ENCODE data around the gene F11R. TPM values are rescaled to one million over a fixed set of nuclear protein-coding genes. Genes with fewer than 3 reads are reported as not detected.
A peak's percentile ranks its signal among the peaks of the same experiment; 100 is the strongest.

F11R gene
- total RNA-seq, 1 donor from 2014 or later, result 8.3 TPM

DNA sequence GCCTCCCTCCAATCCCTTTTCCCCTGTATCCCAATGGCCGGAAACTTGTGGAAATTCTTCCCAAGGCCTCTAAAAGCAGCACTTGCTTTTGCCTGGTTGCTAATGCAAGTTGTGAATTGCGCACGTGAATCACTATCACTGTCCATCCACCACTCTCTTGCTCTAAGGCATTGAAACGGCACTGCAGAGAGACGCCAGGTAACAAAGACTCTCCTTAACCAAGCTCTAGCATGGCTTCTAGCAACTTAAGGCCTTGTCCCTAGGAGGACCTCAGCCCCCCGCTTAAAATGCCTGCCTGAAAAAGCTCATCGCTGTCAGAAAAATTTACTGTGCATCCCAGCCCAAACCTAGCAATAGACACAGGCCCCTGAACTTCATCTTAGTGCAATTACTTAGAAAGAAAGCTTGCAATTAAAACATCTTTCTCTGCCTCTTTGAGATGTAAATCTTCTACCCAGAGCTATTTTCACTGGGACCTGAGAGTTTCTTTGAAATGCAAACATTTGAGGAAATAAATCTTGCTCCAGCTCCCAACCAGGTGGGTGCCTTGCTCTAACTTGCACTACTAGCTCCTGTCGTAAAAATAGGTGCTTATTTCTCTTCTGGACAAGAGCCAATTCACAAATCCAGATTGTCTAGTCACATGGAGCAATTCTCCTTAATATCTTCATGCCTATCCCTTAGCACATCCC lies 33.4 kb downstream of the F11R start:
- no peak for ATAC-seq
- intact Hi-C loops (cut with micrococcal nuclease), result no loop called here

DNA sequence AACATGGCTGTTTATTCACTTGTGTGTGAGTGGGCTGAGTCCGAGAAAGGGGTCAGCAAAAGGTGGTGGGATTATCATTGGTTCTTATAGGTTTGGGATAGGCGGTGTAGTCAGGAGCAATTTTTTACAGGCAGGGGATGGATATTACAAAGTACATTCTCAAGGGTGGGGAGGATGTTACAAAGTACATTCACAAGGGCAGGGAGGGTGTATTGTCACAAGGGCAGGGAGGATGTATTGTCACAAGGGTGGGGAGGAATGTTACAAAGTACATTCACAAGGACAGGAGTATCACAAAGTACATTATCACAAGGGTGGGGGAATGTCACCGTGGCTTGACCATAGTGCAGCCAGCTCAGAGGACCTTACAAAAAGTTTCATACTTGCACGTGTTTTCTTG lies 35.2 kb downstream of the F11R start:
- intact Hi-C loops (cut with micrococcal nuclease), result no loop called here
- ATAC-seq (no peak), DNase-seq (no peak)

More for the DNA sequence above, 33.4 kb downstream of the F11R start:
- no peak for DNase-seq

DNA sequence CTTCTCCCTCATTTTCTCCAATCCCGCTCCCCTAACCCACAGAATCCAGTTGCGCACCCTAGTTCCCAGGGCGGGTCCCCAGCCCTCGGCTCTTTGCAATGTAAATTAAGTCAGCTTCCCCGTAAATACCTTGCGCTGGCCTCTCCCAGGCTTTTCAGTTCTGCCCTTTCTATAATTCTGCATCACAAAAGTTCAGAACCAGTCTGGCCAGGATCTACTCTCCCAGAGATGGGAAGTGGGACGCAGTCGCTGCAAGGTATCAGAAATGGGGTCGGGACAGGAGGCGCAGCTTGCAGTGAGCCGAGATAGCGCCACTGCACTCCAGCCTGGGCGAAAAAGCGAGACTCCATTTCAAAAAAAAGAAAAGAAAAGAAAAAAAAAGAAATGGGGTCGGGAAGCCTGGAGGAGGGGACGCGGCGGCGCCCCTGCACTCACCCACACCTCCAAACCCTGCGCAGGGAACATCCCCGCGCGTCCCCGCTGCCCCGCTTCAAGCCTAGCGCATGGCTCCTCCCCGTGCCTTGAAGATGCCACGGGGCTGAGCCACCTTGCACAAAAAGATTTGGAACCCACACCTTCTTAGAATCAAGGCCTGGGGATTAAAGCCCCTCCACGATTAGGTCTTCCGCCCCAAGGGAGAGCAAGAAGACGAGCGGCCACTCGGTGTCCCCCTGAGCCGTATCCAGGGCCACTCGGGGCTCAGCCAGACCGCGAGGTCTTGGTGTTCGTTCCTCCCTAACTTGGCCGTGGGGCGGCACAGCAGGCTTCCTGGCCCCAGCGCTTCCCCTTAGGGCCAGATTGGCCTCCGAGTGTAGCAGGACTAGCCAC lies 39.2 kb downstream of the F11R start:
- ATAC-seq, result peak; percentile 22
- intact Hi-C loops (cut with micrococcal nuclease), result no loop called here
- no peak for DNase-seq

DNA sequence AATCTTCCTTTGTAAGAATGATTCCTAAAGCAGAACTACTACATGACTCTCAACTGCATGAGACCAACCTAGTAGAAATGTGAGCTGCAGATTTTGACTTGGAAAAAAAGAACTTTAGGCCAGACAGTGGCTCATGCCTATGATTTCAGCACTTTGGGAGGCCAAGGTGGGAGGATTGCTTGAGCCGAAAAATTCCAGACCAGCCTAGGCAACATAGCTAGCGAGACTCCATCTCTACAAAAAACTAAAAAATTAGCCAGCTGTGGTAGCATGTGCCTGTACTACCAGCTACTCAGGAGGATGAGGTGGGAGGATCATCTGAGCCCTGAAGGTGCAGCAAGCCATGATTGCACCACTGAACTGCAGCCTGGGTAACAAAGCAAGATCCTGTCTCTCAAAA lies 41.7 kb downstream of the F11R start:
- DNase-seq (no peak), ATAC-seq (no peak)
- intact Hi-C loops (cut with micrococcal nuclease), result no loop called here

DNA sequence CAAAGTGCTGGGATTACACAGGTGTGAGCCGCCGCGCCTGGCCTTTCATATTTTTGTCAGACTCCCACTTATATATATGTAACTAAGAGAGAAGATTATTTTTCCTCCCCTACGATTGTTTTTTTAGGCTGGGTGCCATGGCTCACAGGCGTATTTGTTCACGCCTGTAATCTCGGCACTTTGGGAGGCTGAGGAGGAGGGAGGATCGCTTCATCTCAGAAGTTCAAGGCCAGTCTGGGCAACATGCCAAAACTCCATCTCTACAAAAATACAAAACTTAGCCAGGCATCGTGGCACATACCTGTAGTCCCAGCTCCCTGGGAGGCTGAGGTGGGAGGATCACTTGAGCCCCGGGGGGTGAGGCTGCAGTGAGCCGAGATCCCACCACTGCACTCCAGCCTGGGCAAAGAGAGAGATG lies 42.4 kb downstream of the F11R start:
- intact Hi-C loops (cut with micrococcal nuclease), result no loop called here
- DNase-seq (no peak), ATAC-seq (no peak)

DNA sequence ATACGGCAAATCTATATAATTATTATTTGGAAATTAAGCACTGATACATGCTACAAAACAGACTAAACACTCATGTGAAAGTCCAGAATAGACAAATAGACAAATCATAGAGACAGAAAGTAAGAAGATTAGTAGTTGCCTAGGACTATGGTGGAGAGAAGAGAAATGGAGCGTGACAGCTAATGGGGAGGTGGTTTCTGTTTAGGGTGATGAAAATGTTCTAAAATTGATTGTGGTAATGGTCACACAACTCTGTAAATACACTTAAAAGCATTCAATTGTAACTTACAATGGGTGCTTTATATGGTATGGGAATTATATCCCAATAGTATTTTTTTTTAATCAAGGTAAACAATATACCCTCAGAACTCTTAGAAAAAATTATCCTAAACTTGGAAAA lies 45.9 kb downstream of the F11R start:
- intact Hi-C loops (cut with micrococcal nuclease), result no loop called here
- DNase-seq (no peak), ATAC-seq (no peak)

DNA sequence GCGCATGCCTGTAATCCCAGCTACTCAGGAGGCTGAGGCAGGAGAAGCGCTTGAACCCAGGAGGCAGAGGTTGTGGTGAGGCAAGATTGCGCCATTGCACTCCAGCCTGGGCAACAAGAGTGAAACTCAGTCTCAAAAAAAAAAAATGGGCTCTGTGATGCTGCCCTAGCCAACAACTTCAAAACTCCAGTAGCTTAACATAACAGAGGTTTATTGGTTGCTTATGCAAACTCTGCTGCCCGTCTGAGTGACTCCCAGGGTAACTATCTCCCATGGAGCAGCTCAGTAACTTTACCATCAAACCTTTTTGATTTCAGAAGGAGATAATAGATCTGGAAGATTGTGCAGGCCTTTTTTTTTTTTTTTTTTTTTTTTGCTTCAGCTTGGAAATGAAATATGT lies 47.5 kb downstream of the F11R start:
- DNase-seq, result no peak
- ATAC-seq, result no peak
- intact Hi-C loops (cut with micrococcal nuclease), result no loop called here

DNA sequence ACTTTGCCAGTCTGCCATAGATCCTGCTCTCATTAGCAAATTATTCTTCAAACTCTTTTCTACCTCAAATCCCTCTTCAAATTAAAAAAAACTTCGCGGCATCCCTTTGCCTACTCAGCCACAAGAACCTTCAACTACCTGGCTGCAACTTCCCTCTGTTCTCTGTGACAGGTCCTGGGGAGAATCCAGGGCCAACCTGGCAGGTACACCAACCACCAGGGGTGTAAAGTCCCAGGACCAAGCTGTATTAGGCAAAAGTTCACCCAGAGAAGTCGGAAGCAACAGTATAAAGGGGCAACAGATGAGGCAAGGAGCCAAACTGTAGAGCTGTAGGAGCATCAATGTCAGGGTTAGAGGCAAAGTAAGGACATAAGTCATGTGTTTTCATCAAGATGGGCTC lies 48.0 kb downstream of the F11R start:
- no peak for DNase-seq
- intact Hi-C loops (cut with micrococcal nuclease), result no loop called here
- no peak for ATAC-seq

DNA sequence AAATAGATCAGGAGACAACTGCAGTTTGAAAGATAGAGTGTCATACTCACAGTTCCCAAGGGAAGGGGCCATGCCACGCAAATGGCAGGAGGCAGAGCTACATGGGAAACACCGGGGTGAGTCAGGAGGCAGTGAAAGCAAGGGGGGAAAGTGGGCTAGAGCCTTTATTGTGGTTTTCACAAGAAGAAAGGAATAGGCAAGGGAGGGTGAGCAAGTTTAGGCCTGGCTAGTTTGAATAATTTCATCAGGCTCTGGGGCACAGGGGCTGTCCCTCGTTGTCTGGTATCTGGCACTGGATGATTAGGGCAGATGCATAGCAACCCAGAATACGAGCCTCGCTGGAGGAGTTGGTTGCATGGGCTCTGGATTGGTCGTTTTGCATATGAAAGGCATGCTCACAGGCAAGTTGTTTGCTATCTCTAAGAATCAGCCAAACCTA lies 49.3 kb downstream of the F11R start:
- ATAC-seq (no peak), DNase-seq (no peak)
- intact Hi-C loops (cut with micrococcal nuclease), result no loop called here

DNA sequence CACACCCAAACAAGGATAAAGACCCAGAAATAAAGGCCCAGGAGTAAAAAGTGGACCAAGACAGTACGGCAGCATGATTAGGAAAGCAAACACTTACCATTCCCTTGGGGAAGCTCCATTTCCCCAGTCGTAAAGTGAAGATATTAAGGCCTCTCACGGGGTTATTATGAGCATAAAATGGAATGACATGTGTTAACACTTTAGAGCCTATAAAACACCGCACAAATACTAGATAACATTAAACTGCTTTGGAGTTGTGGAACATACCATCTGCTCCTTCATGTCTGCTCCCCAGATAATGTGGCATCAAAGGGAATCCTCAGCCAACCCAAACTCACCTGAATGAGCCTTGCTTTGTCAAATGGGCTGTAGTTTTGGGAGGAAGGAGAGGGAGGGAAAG lies 57.4 kb downstream of the F11R start:
- DNase-seq (no peak), ATAC-seq (no peak)
- intact Hi-C loops (cut with micrococcal nuclease), result no loop called here

DNA sequence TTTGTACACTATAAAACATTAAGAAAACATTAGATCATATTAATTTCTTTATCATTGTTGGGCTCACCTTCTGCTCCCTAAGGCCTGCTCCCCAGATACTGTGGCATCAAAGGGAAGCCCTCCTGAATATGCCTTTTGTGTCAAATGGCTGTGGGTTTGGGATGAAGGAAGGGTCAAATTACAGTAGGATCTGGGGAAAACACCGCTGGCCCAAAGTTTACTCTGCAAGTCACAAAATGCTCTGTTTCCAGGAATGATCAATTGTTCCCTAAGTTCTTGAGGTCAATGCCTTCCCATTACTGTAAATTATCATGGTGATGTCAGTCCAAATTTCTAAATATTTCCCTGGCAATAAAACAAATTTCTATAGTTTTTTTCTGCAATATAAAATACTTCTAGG lies 59.5 kb downstream of the F11R start:
- intact Hi-C loops (cut with micrococcal nuclease), result no loop called here
- DNase-seq, result no peak
- ATAC-seq, result no peak

DNA sequence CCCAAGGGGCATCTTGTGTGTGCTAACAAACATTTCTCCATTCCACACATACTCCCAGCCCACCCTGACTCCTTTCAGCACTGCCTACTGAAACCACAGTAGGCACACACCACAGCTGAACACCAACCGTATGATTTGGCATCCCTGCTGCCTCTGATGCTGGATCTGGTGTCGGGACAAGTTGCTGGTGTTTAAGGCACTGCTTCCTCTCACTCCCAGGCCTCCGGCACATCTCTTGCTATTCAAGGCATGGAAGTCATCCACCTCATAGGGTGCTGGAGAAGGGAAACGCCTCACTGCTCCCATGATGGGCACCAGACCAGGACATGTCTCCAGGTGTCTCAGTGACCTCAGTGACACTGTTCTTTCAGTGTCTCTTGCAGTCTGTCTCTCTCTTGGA lies 64.0 kb downstream of the F11R start:
- intact Hi-C loops (cut with micrococcal nuclease), result loop anchor here (10.0 kb wide), 1 partner anchor 122 kb away; no protein-coding TSS in a partner anchor
- DNase-seq (no peak), ATAC-seq (no peak)

DNA sequence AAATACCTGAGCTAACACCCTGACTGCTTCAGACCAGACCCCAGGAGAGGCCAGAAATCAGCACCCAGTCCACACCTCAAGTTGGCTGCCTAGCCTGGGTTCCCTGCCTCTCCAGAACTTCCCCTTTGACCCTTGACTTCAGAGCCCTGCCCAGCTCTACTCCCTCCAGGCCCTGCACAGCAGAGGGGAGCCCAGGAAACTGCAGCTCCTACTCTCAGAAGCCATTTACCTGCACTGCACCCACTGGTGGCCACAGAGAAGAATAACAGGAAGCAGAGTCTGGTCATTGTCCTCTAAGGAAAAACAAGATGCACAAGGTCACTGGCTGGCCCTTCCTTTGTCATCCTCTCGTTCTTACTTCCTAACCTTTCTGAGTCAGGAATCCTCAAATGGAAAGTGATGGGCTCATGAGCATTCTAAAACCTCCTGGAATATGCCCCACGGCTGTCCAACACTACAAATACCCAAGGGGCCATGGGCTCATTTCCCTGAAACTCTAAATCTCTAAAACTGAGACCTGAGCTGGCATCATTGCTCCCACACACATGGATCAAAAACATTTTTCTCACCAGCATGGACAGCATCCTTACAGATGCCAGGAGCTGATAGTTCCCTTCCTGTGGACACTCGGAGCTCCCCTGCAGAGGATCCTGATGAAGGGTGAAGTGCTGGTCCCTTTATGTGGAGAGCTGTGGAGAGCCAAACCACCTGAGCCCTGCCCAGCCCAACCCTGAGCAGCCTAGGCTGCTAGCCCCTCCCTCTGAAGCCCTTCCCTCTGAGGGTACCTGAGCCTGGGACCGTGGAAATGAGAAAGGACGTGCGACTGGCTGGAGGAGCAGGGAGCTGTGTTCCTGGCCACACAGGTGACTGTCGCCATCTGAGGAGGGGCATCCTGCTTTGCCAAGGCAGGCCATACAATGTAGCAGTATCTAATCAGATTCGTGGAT lies 66.5 kb downstream of the F11R start, which contains the start of gene ITLN2:
TSS of gene ITLN2 (minus strand) at position 652 of the 947 bp plus-strand sequence. CDS start at position 584, 68 bp downstream.
- DNase-seq (no peak), ATAC-seq (peak; percentile 26)
- intact Hi-C loops (cut with micrococcal nuclease), result loop anchor here (10.0 kb wide), 1 partner anchor 120 kb away; no protein-coding TSS in a partner anchor

DNA sequence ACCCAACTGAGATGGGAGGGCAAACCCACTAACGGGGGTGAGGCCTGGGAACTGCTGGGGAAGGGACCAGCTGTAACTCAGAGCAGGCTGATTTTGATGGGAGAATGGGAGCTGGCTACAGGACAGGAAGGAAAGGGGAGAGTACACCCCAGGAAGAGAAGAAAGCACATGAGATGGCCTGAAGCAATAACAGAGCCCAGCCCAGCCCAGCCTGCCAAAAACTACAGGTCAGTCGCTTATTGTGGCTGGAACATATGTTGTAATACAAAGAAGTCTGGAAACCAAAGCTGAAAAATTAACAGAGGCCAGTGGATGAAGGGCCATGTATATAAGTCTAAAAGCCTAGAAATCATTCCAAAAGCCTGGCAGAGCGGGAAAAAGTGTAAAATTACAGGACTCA lies 67.9 kb downstream of the F11R start:
- ATAC-seq (no peak), DNase-seq (no peak)
- intact Hi-C loops (cut with micrococcal nuclease), result loop anchor here (10.0 kb wide), 1 partner anchor 118 kb away; no protein-coding TSS in a partner anchor

DNA sequence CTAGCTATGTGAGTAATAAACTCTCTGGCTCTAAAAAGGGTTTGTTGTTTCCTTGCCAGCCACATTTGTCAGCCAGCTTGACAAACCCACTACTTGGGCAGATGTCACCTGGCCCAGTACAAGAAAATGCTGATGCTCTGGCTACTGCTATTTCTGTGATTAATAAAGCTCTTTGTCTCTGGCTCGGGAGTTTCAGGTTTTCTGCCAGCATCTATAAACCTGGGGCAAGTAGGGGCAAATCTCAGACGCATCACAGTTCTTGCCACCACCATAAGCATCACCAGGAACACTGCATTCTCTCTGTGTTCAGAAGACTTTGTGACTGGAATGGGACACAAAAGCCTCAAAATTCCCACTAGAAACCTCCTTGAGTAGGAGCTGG lies 68.8 kb downstream of the F11R start:
- intact Hi-C loops (cut with micrococcal nuclease), result loop anchor here (10.0 kb wide), 1 partner anchor 117 kb away; no protein-coding TSS in a partner anchor
- no peak for ATAC-seq
- DNase-seq, result no peak

DNA sequence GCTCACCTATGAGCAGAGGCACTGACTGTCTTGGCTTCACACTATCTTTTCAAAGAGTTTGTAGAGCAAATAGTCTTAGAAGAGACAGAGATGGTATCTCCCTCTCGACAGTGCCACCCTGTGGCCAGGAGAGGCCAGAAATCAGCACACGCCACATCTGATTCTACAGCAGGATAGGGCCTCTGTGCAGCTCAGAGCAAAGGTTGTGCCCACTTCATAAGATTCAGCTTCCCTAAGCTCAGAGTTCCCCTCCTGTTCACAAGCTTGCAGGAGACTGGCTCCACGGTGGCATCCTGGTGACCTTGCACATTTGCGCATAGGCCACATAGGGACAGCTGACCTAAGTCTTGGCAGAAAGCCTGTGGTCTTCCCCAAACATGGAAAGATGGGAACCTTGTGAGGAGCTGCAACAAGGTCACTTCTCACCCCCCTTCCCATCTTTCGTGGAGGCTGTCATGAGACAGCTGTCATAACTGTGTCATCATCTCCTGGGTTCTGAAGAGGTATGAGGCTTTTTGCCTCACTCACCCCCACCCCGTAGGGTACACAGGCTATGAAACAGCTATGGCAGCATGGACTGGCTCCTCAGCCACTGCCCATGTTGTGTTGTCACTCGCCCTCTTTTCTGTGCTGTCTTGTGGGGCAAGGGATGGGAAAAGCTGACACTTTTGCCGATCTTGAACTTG lies 69.4 kb downstream of the F11R start:
- DNase-seq (peak; percentile 69), ATAC-seq (peak; percentile 76)
- intact Hi-C loops (cut with micrococcal nuclease), result loop anchor here (10.0 kb wide), 1 partner anchor 117 kb away; no protein-coding TSS in a partner anchor

DNA sequence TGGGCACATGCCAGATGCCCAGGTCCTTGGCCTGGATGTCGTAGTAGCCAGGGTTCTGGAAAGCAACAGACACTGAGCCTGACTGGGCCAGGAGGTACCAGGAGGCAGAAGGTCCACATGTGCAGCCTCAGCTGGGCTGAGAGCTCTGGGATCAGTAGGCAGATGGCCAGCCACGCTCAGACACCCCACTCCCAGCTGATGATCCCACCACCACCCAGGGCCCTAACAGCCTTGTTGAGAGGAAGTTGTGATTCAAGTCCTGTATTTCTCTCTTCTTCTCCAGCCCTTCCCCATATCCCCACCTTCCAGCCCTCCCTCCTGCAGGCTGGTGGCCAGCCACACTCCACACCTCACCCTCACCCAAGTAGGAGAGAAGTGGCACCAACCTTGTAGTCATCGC lies 70.3 kb downstream of the F11R start:
- intact Hi-C loops (cut with micrococcal nuclease), result loop anchor here (10.0 kb wide), 1 partner anchor 116 kb away; no protein-coding TSS in a partner anchor
- ATAC-seq (no peak), DNase-seq (no peak)

DNA sequence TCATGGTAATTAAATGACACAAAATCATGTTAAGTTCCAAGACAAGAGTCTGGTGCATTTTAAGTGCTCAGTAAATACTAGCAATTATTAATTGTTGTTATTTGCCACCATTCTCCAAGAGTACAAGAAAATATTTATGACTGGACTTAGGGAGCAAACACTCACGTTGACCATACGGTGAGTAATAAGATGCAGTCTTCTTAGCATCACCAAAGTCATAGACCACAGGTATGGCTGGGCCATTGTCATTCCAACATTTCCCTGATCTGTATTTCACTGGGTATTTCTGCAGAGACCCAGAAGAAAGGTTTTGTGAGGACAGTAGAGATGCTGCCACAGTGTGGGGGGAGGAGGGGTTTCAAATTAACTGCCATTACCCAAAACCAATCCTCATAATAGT lies 71.1 kb downstream of the F11R start:
- intact Hi-C loops (cut with micrococcal nuclease), result loop anchor here (10.0 kb wide), 1 partner anchor 115 kb away; no protein-coding TSS in a partner anchor
- DNase-seq (no peak), ATAC-seq (no peak)
